ENCODE data around the gene AP5Z1. TPM values are rescaled to one million over a fixed set of nuclear protein-coding genes. Genes with fewer than 3 reads are reported as not detected.

The AP5Z1 gene
- total RNA-seq, 4 donors from 2014 or later, result 19.7 to 35.4 (median 25.4) TPM

DNA sequence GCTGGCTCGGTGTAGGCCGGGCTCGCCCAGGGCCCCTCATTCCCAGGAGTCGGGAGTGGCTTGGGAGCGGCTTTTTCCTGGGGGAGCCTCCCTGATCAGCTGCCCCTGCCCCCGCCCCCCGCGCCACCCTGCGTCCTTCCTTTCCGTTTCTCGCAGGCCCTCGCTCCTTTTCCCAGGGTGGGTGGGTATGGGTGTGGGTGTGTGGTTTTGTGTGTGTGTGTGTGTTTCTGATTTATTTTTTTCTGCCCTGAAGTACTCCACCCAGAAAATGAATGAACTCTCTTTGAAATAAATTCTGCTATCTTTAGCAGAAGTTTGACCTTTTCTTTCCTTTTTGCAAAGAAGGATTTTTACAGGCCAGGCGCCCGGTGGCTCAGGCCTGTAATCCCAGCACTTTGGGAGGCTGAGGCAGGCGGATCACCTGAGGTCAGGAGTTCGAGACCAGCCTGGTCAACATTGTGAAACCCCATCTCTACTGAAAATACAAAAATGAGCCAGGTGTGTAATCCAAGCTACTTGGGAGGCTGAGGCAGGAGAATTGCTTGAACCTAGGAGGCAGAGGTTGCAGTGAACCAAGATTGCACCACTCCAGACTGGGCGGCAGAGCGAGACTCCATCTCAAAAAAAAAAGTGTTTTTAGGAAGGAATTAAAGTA lies 30.0 kb upstream of the AP5Z1 start:
- DNase-seq, result no peak
- Histone ChIP-seq H3K27ac (peak overlapping the region; percentile 95 to 99 (median 99)), H3K4me3 (replicated peaks in 1 of 3) (peak overlapping the region in 1 of 3 donors; percentile 1), H3K4me1 (peaks cover 18 to 40% of the 10 kb centered on the region in 2 donors), H3K9me3 (no peaks in the 10 kb centered on the region), H3K27me3 (no peaks in the 10 kb centered on the region), H3K36me3 (peaks cover 10 to 13% of the 10 kb centered on the region in 2 donors)
- TF ChIP-seq POLR2A (IDR thresholded peaks at IDR 0.05) (peak in 1 of 2 donors; percentile 42), CTCF (IDR thresholded peaks at IDR 0.05) (no peak)
- intact Hi-C loops (cut with DNase I), result no loop called here
- WGBS, 2 donors, result 16 to 22% methylated on average over 18 of the region's 18 CpGs

DNA sequence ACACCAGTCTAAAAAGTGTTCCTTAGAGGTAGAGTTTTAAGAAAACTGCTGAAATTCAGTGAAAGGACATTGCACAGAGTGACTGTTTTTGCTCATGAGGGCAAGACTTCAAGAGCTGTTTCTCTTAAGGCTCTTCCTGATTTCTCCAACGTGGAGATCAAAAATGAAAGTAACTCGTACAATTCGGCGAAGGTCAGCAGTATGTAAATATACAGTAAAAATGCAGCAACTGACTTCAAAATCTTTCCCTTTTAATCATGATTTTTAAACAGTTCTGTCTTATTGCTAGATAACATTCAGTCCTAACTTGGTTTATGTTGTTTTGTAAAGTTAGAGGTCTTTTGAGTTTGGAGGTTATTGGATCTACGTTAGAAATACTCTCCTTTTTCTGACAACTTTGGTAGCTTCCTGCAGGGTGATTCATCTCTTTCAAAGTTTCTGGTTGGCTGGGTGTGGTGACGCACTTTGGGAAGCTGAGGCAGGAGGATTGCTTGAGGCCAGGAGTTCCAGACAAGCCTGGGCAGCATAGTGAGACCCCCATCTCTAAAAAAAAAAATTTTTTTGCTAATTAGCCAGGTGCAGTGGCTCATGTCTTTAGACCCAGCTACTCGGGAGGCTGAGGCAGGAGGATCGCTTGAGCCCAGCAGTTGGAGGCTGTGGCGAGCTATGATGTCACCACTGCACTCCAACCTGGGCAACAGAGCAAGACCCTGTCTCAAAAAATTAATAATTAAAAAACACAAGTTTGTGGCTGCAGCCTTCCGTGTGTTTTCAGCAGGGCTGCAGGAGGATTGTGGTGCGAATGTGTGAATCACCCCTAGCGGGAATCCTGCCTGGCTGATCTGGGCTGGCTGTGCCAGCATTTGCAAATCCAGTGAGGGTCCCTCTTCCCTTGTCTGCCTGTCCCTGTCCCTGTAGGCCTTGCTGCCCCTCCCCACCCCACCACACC lies 29.2 kb upstream of the AP5Z1 start:
- DNase-seq, result no peak

DNA sequence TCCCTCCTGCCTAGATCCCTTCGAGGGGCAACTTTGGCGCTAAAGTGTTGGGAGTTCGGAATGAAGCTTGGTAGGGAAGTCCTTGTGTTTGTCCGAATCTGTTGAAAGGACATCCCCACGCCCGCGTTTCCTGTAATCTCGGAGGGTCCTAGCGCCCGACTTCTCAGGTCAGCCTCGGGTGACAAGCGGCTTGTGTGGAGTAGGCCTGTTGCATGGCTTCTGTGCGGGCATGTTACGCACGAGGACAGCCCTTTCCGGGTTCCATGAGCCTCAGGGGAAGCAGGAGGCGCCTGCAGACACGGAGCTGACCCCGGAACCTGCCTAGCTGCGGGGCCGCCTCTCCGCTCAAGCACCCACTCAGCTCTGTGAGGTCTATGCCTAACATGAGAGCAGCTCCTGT lies 28.4 kb upstream of the AP5Z1 start:
- WGBS, 2 donors, result 76 to 78% methylated on average over 22 of the region's 22 CpGs
- Histone ChIP-seq H3K36me3 (peaks cover 2 to 10% of the 10 kb centered on the region in 2 donors), H3K4me3 (replicated peaks in 1 of 3) (no peak overlapping the region), H3K4me1 (peaks cover 18 to 40% of the 10 kb centered on the region in 2 donors), H3K27me3 (no peaks in the 10 kb centered on the region), H3K27ac (peak overlapping the region; percentile 95 to 99 (median 99)), H3K9me3 (no peaks in the 10 kb centered on the region)
- TF ChIP-seq CTCF (IDR thresholded peaks at IDR 0.05) (no peak), POLR2A (IDR thresholded peaks at IDR 0.05) (no peak)
- DNase-seq, result no peak
- intact Hi-C loops (cut with DNase I), result no loop called here

More for the DNA sequence above, 29.2 kb upstream of the AP5Z1 start:
- intact Hi-C loops (cut with DNase I), result no loop called here
- Histone ChIP-seq H3K36me3 (peaks cover 10% of the 10 kb centered on the region in 2 donors), H3K4me1 (peaks cover 18 to 40% of the 10 kb centered on the region in 2 donors), H3K9me3 (no peaks in the 10 kb centered on the region), H3K27ac (peak overlapping the region; percentile 95 to 99 (median 99)), H3K4me3 (replicated peaks in 1 of 3) (peak overlapping the region in 1 of 3 donors; percentile 1), H3K27me3 (no peaks in the 10 kb centered on the region)
- TF ChIP-seq CTCF (IDR thresholded peaks at IDR 0.05) (no peak), POLR2A (IDR thresholded peaks at IDR 0.05) (no peak)
- WGBS, 2 donors, result 59 to 63% methylated on average over 12 of the region's 12 CpGs

DNA sequence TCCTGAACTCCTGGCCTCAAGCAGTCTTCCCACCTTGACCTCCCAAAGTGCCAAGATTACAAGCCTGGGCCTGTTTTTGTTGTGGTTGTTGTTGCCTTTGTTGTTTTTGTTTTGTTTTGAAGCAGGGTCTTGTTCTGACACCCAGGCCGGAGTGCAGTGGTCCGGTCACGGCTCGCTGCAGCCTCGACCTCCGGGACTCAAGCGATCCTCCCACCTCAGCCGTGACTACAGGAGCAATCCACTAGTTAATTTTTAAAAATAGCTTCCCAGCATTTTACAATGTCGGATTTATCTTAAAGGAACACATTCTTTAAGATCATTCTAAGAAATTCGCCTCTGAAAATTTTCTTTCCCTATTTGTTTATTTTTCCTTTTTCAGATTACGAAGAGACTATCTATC lies 27.7 kb upstream of the AP5Z1 start:
- H3K9me3 ChIP-seq, result no peaks in the 10 kb centered on the region
- peaks cover 0 to 7% of the 10 kb centered on the region in 2 donors for H3K36me3 ChIP-seq
- intact Hi-C loops (cut with DNase I), result no loop called here
- peaks cover 18 to 40% of the 10 kb centered on the region in 2 donors for H3K4me1 ChIP-seq
- no peak for TF ChIP-seq CTCF (IDR thresholded peaks at IDR 0.05)
- TF ChIP-seq POLR2A (IDR thresholded peaks at IDR 0.05), result no peak
- DNase-seq, result no peak
- peak overlapping the region in 2 of 3 donors; percentile 39 to 99 for H3K27ac ChIP-seq
- WGBS, 2 donors, result 83 to 88% methylated on average over 11 of the region's 11 CpGs
- H3K27me3 ChIP-seq, result no peaks in the 10 kb centered on the region
- no peak overlapping the region for H3K4me3 ChIP-seq (replicated peaks in 1 of 3)
